Right cardiac atrium (tissue), 5 donors: Measurements from ENCODE around the gene ELFN2. TPM values are rescaled to one million over a fixed set of nuclear protein-coding genes. Genes with fewer than 3 reads are reported as not detected.

Source experiments
- ATAC-seq, 2 donors: fragments of 200-7000 bp; cut with Tn5 transposase; one replicate each; pipeline versions ENCODE4 v1.8.0 to v1.9.1; 2020; ENCODE audit warnings: moderate library complexity in 2 of 2, mild to moderate bottlenecking in 1 of 2
- DNase-seq, 3 donors: peaks; one replicate each; pipeline ENCODE4 v3.0.0-alpha.2; 2020
- H3K27ac ChIP-seq: one replicate; pipeline ENCODE4 v1.5.1; 2013; ENCODE audit warnings: mild to moderate bottlenecking, low read length, control low read depth, moderate library complexity
- H3K27me3 ChIP-seq: one replicate; pipeline ENCODE4 v1.6.1; 2013; ENCODE audit not compliant: control insufficient read depth, insufficient read depth
- H3K4me1 ChIP-seq: one replicate; pipeline ENCODE4 v1.6.1; 2013; ENCODE audit warnings: low read length; ENCODE audit not compliant: control insufficient read depth, insufficient read depth
- H3K4me3 ChIP-seq: one replicate; pipeline ENCODE4 v1.5.1; 2013; ENCODE audit warnings: low read length, control low read depth
- H3K9me3 ChIP-seq: one replicate; pipeline ENCODE4 v1.6.1; 2013; ENCODE audit warnings: low read length; ENCODE audit not compliant: control insufficient read depth
- WGBS: extraction: QIAGEN DNeasy Blood & Tissue Kit; methylation state at CpG from one replicate; pipeline ENCODE4 v1.1.7; 2013; 5-methylcytosine and 5-hydroxymethylcytosine counted together
- intact Hi-C, 4 donors: fragments of 100-400 bp; cut with DNase I; formaldehyde crosslinking; loops; one replicate each; pipeline versions ENCODE4 v1.11.0 to v1.14.0; 2022 to 2023
- polyA plus RNA-seq: library from polyadenylated mRNA; stranded (reverse); fragments of 200-250 nt; gene quantifications from one replicate; pipeline ENCODE4 v1.2.3, GENCODE V29; 2013
- total RNA-seq, 4 donors: library from RNA; stranded (reverse); fragmentation: NEBNext Ultra II Directional; extraction: Animal tissue kit (Norgen Biotek cat#: 25700); gene quantifications; one replicate each; pipeline ENCODE4 v1.2.1, GENCODE V29; 2021
- donor health status: healthy with polysubstance abuse.
- donor health status: DM: no; HTN: yes; CAD: no.
- donor health status: DM: no; HTN: no; CAD: no.
- donor health status: DM: no; HTN: yes; CAD: no; lungs with severe emphysema.
- donor health status: DM: yes; HTN: yes; CAD: no.

The ELFN2 gene
- total and polyA plus RNA-seq, 5 donors = 0.03 to 0.06 (median 0.05) TPM; not detected in 2

GRCh38 chr22:37417677-37418348 lies 9.5 kb downstream of the ELFN2 start:
- ATAC-seq (no peak), DNase-seq (no peak)
- H3K9me3 ChIP-seq = no peaks in the 10 kb centered on the region
- no peaks in the 10 kb centered on the region for H3K27me3 ChIP-seq
- intact Hi-C loops = no loop called here
- H3K27ac ChIP-seq = no peak overlapping the region
- no peaks in the 10 kb centered on the region for H3K4me1 ChIP-seq
- H3K4me3 ChIP-seq = no peak overlapping the region
- 67% methylated on average over 8 of the region's 8 CpGs for WGBS

GRCh38 chr22:37417264-37417663 lies 10.0 kb downstream of the ELFN2 start:
- Histone ChIP-seq H3K4me1 (no peaks in the 10 kb centered on the region), H3K9me3 (no peaks in the 10 kb centered on the region), H3K27ac (no peak overlapping the region), H3K4me3 (no peak overlapping the region), H3K27me3 (no peaks in the 10 kb centered on the region)
- intact Hi-C loops = no loop called here
- DNase-seq (no peak), ATAC-seq (no peak)
- WGBS = 79% methylated on average over 7 of the region's 7 CpGs

GRCh38 chr22:37416827-37417226 lies 10.5 kb downstream of the ELFN2 start:
- H3K4me1 ChIP-seq = no peaks in the 10 kb centered on the region
- no peaks in the 10 kb centered on the region for H3K9me3 ChIP-seq
- H3K27me3 ChIP-seq = no peaks in the 10 kb centered on the region
- intact Hi-C loops = no loop called here
- no peak overlapping the region for H3K27ac ChIP-seq
- no peak for ATAC-seq
- H3K4me3 ChIP-seq = no peak overlapping the region
- whole genome bisulfite sequencing = 26% methylated on average over 14 of the region's 14 CpGs
- no peak for DNase-seq

- Histone ChIP-seq H3K27me3 (no peaks in the 10 kb centered on the region), H3K4me3 (no peak overlapping the region), H3K9me3 (no peaks in the 10 kb centered on the region), H3K4me1 (no peaks in the 10 kb centered on the region), H3K27ac (no peak overlapping the region)
- 54% methylated on average over 6 of the region's 6 CpGs for WGBS
- intact Hi-C loops = no loop called here
- ATAC-seq (no peak), DNase-seq (no peak)
Measured at GRCh38 chr22:37416389-37416788, 10.9 kb downstream of the ELFN2 start.

- DNase-seq = no peak
- H3K27me3 ChIP-seq = no peaks in the 10 kb centered on the region
- no peak for ATAC-seq
- H3K9me3 ChIP-seq = no peaks in the 10 kb centered on the region
- intact Hi-C loops = no loop called here
- 85% methylated on average over 8 of the region's 8 CpGs for WGBS
- no peaks in the 10 kb centered on the region for H3K4me1 ChIP-seq
- no peak overlapping the region for H3K27ac ChIP-seq
- no peak overlapping the region for H3K4me3 ChIP-seq
Measured at GRCh38 chr22:37415210-37415609, 12.1 kb downstream of the ELFN2 start.

GRCh38 chr22:37414288-37414687 lies 13.0 kb downstream of the ELFN2 start:
- Histone ChIP-seq H3K4me3 (no peak overlapping the region), H3K27me3 (no peaks in the 10 kb centered on the region), H3K4me1 (no peaks in the 10 kb centered on the region), H3K9me3 (no peaks in the 10 kb centered on the region), H3K27ac (no peak overlapping the region)
- intact Hi-C loops = no loop called here
- WGBS = 93% methylated on average over 2 of the region's 2 CpGs
- ATAC-seq (no peak), DNase-seq (no peak)

GRCh38 chr22:37413546-37413945 lies 13.7 kb downstream of the ELFN2 start:
- Histone ChIP-seq H3K4me1 (no peaks in the 10 kb centered on the region), H3K4me3 (no peak overlapping the region), H3K27me3 (no peaks in the 10 kb centered on the region), H3K9me3 (no peaks in the 10 kb centered on the region), H3K27ac (no peak overlapping the region)
- DNase-seq = no peak
- intact Hi-C loops = no loop called here
- WGBS = 91% methylated on average over 4 of the region's 4 CpGs
- ATAC-seq = no peak

- intact Hi-C loops = no loop called here
- DNase-seq (no peak), ATAC-seq (no peak)
- no peaks in the 10 kb centered on the region for H3K4me1 ChIP-seq
- WGBS = 75% methylated on average over 16 of the region's 16 CpGs
- no peaks in the 10 kb centered on the region for H3K9me3 ChIP-seq
- no peak overlapping the region for H3K27ac ChIP-seq
- no peak overlapping the region for H3K4me3 ChIP-seq
- H3K27me3 ChIP-seq = no peaks in the 10 kb centered on the region
Measured at GRCh38 chr22:37412495-37413250, 14.6 kb downstream of the ELFN2 start.

GRCh38 chr22:37411655-37412054 lies 15.6 kb downstream of the ELFN2 start:
- H3K4me1 ChIP-seq = no peaks in the 10 kb centered on the region
- H3K9me3 ChIP-seq = no peaks in the 10 kb centered on the region
- no peak for DNase-seq
- H3K27me3 ChIP-seq = no peaks in the 10 kb centered on the region
- H3K4me3 ChIP-seq = no peak overlapping the region
- intact Hi-C loops = no loop called here
- 81% methylated on average over 4 of the region's 4 CpGs for WGBS
- ATAC-seq = no peak
- no peak overlapping the region for H3K27ac ChIP-seq

- H3K27me3 ChIP-seq = no peaks in the 10 kb centered on the region
Measured at GRCh38 chr22:37410174-37411055, 16.9 kb downstream of the ELFN2 start.

More at GRCh38 chr22:37410174-37411055, 16.9 kb downstream of the ELFN2 start:
- Histone ChIP-seq H3K4me3 (no peak overlapping the region), H3K4me1 (no peaks in the 10 kb centered on the region), H3K9me3 (no peaks in the 10 kb centered on the region), H3K27ac (no peak overlapping the region)
- DNase-seq (peak in 1 of 3 donors; percentile 66), ATAC-seq (peak in 1 of 2 donors; percentile 35)
- WGBS = 52% methylated on average over 32 of the region's 32 CpGs
- intact Hi-C loops = no loop called here
